SJSA1 (cell line): ENCODE results near the gene BAIAP2L2. TPM values are rescaled to one million over a fixed set of nuclear protein-coding genes. Genes with fewer than 3 reads are reported as not detected.

ENCODE experiments used
- DNase-seq, 2 experiments: peaks; one replicate each; pipeline ENCODE4 v3.0.0-alpha.2; 2015 to 2020; ENCODE audit warnings: low spot score in 2 of 2, low read depth in 1 of 2
- H3K27ac ChIP-seq: fragments of 250-450 bp; sonication (Bioruptor Pico); 2 replicates; pipeline ENCODE4 v1.5.1; 2020; ENCODE audit warnings: mild to moderate bottlenecking, moderate library complexity
- H3K27me3 ChIP-seq: fragments of 250-450 bp; sonication (Bioruptor Pico); replicated peaks from 2 replicates; pipeline ENCODE4 v1.5.1; 2020; ENCODE audit warnings: mild to moderate bottlenecking, moderate library complexity
- H3K36me3 ChIP-seq: fragments of 250-450 bp; sonication (Bioruptor Pico); 2 replicates; pipeline ENCODE4 v1.5.1; 2020; ENCODE audit warnings: mild to moderate bottlenecking
- H3K4me1 ChIP-seq: fragments of 250-450 bp; sonication (Bioruptor Pico); replicated peaks from 2 replicates; pipeline ENCODE4 v1.6.1; 2021; ENCODE audit warnings: mild to moderate bottlenecking
- H3K4me3 ChIP-seq: fragments of 250-450 bp; sonication (Bioruptor Pico); 2 replicates; pipeline ENCODE4 v1.5.1; 2020; ENCODE audit warnings: mild to moderate bottlenecking
- H3K9me3 ChIP-seq: fragments of 250-450 bp; sonication (Bioruptor Pico); replicated peaks from 2 replicates; pipeline ENCODE4 v1.5.1; 2020; ENCODE audit warnings: mild to moderate bottlenecking
- total RNA-seq: library from RNA; depleted of rRNA; stranded (reverse); fragments of >200 nt; shearing (Covaris generic); gene quantifications from 2 replicates; pipeline ENCODE4 v1.2.3, GENCODE V29; 2014

The BAIAP2L2 gene
- total RNA-seq, 1 experiment from 2014 or later, result not detected

GRCh38 chr22:38107692-38108515, 2.6 kb downstream of the BAIAP2L2 start:
- Histone ChIP-seq H3K27ac (no peak overlapping the region), H3K4me3 (no peak overlapping the region), H3K36me3 (no peaks in the 10 kb centered on the region), H3K27me3 (no peaks in the 10 kb centered on the region), H3K9me3 (no peaks in the 10 kb centered on the region), H3K4me1 (no peaks in the 10 kb centered on the region)
- no peak for DNase-seq

- H3K4me3 ChIP-seq, result no peak overlapping the region
Observed at GRCh38 chr22:38106814-38107578, 3.5 kb downstream of the BAIAP2L2 start.

GRCh38 chr22:38104084-38104483, 6.4 kb downstream of the BAIAP2L2 start:
- no peak for DNase-seq
- Histone ChIP-seq H3K36me3 (no peaks in the 10 kb centered on the region), H3K9me3 (no peaks in the 10 kb centered on the region), H3K27me3 (no peaks in the 10 kb centered on the region), H3K4me3 (no peak overlapping the region), H3K4me1 (no peaks in the 10 kb centered on the region), H3K27ac (no peak overlapping the region)

More at GRCh38 chr22:38106814-38107578, 3.5 kb downstream of the BAIAP2L2 start:
- H3K27ac ChIP-seq, result no peak overlapping the region
- H3K27me3 ChIP-seq, result no peaks in the 10 kb centered on the region
- no peaks in the 10 kb centered on the region for H3K36me3 ChIP-seq
- H3K4me1 ChIP-seq, result no peaks in the 10 kb centered on the region
- H3K9me3 ChIP-seq, result no peaks in the 10 kb centered on the region
- DNase-seq, result no peak

- no peaks in the 10 kb centered on the region for H3K27me3 ChIP-seq
- H3K27ac ChIP-seq, result no peak overlapping the region
- no peak for DNase-seq
- no peaks in the 10 kb centered on the region for H3K4me1 ChIP-seq
- no peaks in the 10 kb centered on the region for H3K36me3 ChIP-seq
- H3K4me3 ChIP-seq, result no peak overlapping the region
- no peaks in the 10 kb centered on the region for H3K9me3 ChIP-seq
Observed at GRCh38 chr22:38103641-38104040, 6.8 kb downstream of the BAIAP2L2 start.

- H3K4me1 ChIP-seq, result peaks cover 4% of the 10 kb centered on the region; the same call in 1 of the 2 replicates
- no peaks in the 10 kb centered on the region for H3K27me3 ChIP-seq
- DNase-seq, result no peak
- H3K4me3 ChIP-seq, result no peak overlapping the region
- no peaks in the 10 kb centered on the region for H3K9me3 ChIP-seq
- no peaks in the 10 kb centered on the region for H3K36me3 ChIP-seq
- no peak overlapping the region for H3K27ac ChIP-seq
Observed at GRCh38 chr22:38098410-38099249, 11.9 kb downstream of the BAIAP2L2 start.

- Histone ChIP-seq H3K27ac (no peak overlapping the region), H3K9me3 (no peaks in the 10 kb centered on the region), H3K36me3 (no peaks in the 10 kb centered on the region), H3K4me3 (no peak overlapping the region), H3K27me3 (no peaks in the 10 kb centered on the region), H3K4me1 (peaks cover 4% of the 10 kb centered on the region; the same call in 1 of the 2 replicates)
- no peak for DNase-seq
Observed at GRCh38 chr22:38097557-38098409, 12.7 kb downstream of the BAIAP2L2 start.

GRCh38 chr22:38097058-38097457, 13.4 kb downstream of the BAIAP2L2 start:
- no peaks in the 10 kb centered on the region for H3K36me3 ChIP-seq
- H3K27me3 ChIP-seq, result 0 out of 2 replicates have a peak, but pooled peaks cover under 1% of the 10 kb centered on the region
- H3K9me3 ChIP-seq, result no peaks in the 10 kb centered on the region
- no peak overlapping the region for H3K27ac ChIP-seq
- no peak overlapping the region for H3K4me3 ChIP-seq
- H3K4me1 ChIP-seq, result peaks cover 4% of the 10 kb centered on the region; the same call in 1 of the 2 replicates
- DNase-seq, result no peak

- no peak for DNase-seq
- H3K36me3 ChIP-seq, result no peaks in the 10 kb centered on the region
- H3K27ac ChIP-seq, result no peak overlapping the region
- peaks cover 15% of the 10 kb centered on the region for H3K27me3 ChIP-seq
- peaks cover 4% of the 10 kb centered on the region for H3K4me1 ChIP-seq
- no peak overlapping the region for H3K4me3 ChIP-seq
- 0 out of 2 replicates have a peak, but pooled peaks cover 3% of the 10 kb centered on the region for H3K9me3 ChIP-seq
Observed at GRCh38 chr22:38089474-38089851, 21.0 kb downstream of the BAIAP2L2 start.

- H3K27me3 ChIP-seq, result peaks cover 15% of the 10 kb centered on the region
- H3K27ac ChIP-seq, result no peak overlapping the region
- no peak overlapping the region for H3K4me3 ChIP-seq
- H3K4me1 ChIP-seq, result peaks cover 4% of the 10 kb centered on the region
- DNase-seq, result no peak
- H3K9me3 ChIP-seq, result 0 out of 2 replicates have a peak, but pooled peaks cover 3% of the 10 kb centered on the region
- H3K36me3 ChIP-seq, result no peaks in the 10 kb centered on the region
Observed at GRCh38 chr22:38088629-38089473, 21.6 kb downstream of the BAIAP2L2 start.

- peaks cover 4% of the 10 kb centered on the region for H3K4me1 ChIP-seq
- 0 out of 2 replicates have a peak, but pooled peaks cover 3% of the 10 kb centered on the region for H3K9me3 ChIP-seq
- H3K27ac ChIP-seq, result no peak overlapping the region
- no peak overlapping the region for H3K4me3 ChIP-seq
- no peaks in the 10 kb centered on the region for H3K36me3 ChIP-seq
- no peak for DNase-seq
- H3K27me3 ChIP-seq, result peaks cover 15% of the 10 kb centered on the region
Observed at GRCh38 chr22:38087855-38088254, 22.6 kb downstream of the BAIAP2L2 start.

GRCh38 chr22:38086942-38087341, 23.5 kb downstream of the BAIAP2L2 start:
- H3K27ac ChIP-seq, result no peak overlapping the region
- peaks cover 19% of the 10 kb centered on the region for H3K27me3 ChIP-seq
- no peak overlapping the region for H3K4me3 ChIP-seq
- DNase-seq, result no peak
- peaks cover 4% of the 10 kb centered on the region for H3K4me1 ChIP-seq
- 0 out of 2 replicates have a peak, but pooled peaks cover 3% of the 10 kb centered on the region for H3K9me3 ChIP-seq
- H3K36me3 ChIP-seq, result no peaks in the 10 kb centered on the region
